H9 (cell line): Measurements from ENCODE around the gene LITAFD. TPM values are rescaled to one million over a fixed set of nuclear protein-coding genes. Genes with fewer than 3 reads are reported as not detected.
A peak's percentile ranks its signal among the peaks of the same experiment; 100 is the strongest.

Experiments used
- DNase-seq: peaks from one replicate; pipeline ENCODE4 v3.0.0-alpha.2; 2017
- H2AFZ ChIP-seq: one replicate; pipeline ENCODE4 v1.6.1; 2013; ENCODE audit warnings: mild to moderate bottlenecking, low read length, control low read depth, moderate library complexity
- H2AK5ac ChIP-seq: 2 replicates; pipeline ENCODE4 v1.6.1; 2013; ENCODE audit warnings: low read length, control low read depth, mixed read lengths; ENCODE audit not compliant: insufficient read length
- H2BK120ac ChIP-seq: one replicate; pipeline ENCODE4 v1.6.1; 2013; ENCODE audit warnings: low read depth, mild to moderate bottlenecking, low read length, control low read depth, inconsistent platforms; ENCODE audit not compliant: poor library complexity, severe bottlenecking
- H2BK12ac ChIP-seq: 2 replicates; pipeline ENCODE4 v1.6.1; 2013; ENCODE audit warnings: low read length, control low read depth, mixed read lengths, low read depth; ENCODE audit not compliant: insufficient read length
- H2BK15ac ChIP-seq: 2 replicates; pipeline ENCODE4 v1.6.1; 2013; ENCODE audit warnings: low read depth, low read length, control low read depth
- H2BK20ac ChIP-seq: one replicate; pipeline ENCODE4 v1.6.1; 2013; ENCODE audit warnings: low read depth, mild to moderate bottlenecking, low read length, control low read depth, inconsistent platforms; ENCODE audit not compliant: poor library complexity, severe bottlenecking
- H2BK5ac ChIP-seq: 2 replicates; pipeline ENCODE4 v1.6.1; 2013; ENCODE audit warnings: low read length, control low read depth, mixed read lengths; ENCODE audit not compliant: insufficient read length
- H3K14ac ChIP-seq: 2 replicates; pipeline ENCODE4 v1.6.1; 2013; ENCODE audit warnings: low read length, control low read depth; ENCODE audit not compliant: insufficient read depth
- H3K18ac ChIP-seq: 2 replicates; pipeline ENCODE4 v1.6.1; 2013; ENCODE audit warnings: low read depth, mild to moderate bottlenecking, mixed read lengths, low read length, control low read depth; ENCODE audit not compliant: insufficient read length
- H3K23ac ChIP-seq: 2 replicates; pipeline ENCODE4 v1.6.1; 2013; ENCODE audit warnings: low read length, control low read depth, mixed read lengths, low read depth; ENCODE audit not compliant: insufficient read length
- H3K23me2 ChIP-seq: 2 replicates; pipeline ENCODE4 v1.6.1; 2013; ENCODE audit warnings: low read depth, mild to moderate bottlenecking, mixed read lengths, low read length, control low read depth; ENCODE audit not compliant: insufficient read length, poor library complexity, severe bottlenecking
- H3K27ac ChIP-seq: 2 replicates; pipeline ENCODE4 v1.5.1; 2013; ENCODE audit warnings: low read length, control low read depth, mixed read lengths, low read depth; ENCODE audit not compliant: insufficient read length
- H3K27me3 ChIP-seq: 2 replicates; pipeline ENCODE4 v1.6.1; 2013; ENCODE audit warnings: low read length, control low read depth, inconsistent platforms; ENCODE audit not compliant: insufficient read depth
- H3K4ac ChIP-seq: 2 replicates; pipeline ENCODE4 v1.6.1; 2013; ENCODE audit warnings: low read depth, mild to moderate bottlenecking, control low read depth, inconsistent platforms, low read length, moderate library complexity
- H3K4me1 ChIP-seq: 2 replicates; pipeline ENCODE4 v1.6.1; 2013; ENCODE audit warnings: low read length, control low read depth, inconsistent platforms; ENCODE audit not compliant: insufficient read depth
- H3K4me2 ChIP-seq: 2 replicates; pipeline ENCODE4 v1.6.1; 2013; ENCODE audit warnings: low read length, control low read depth, mixed read lengths; ENCODE audit not compliant: insufficient read length, insufficient read depth
- H3K56ac ChIP-seq: 2 replicates; pipeline ENCODE4 v1.6.1; 2013; ENCODE audit warnings: low read depth, mild to moderate bottlenecking, mixed read lengths, low read length, control low read depth; ENCODE audit not compliant: insufficient read length
- H3K79me1 ChIP-seq: 2 replicates; pipeline ENCODE4 v1.6.1; 2013; ENCODE audit warnings: low read depth, mild to moderate bottlenecking, moderate library complexity, low read length, control low read depth, inconsistent platforms; ENCODE audit not compliant: insufficient read depth, poor library complexity, severe bottlenecking
- H3K79me2 ChIP-seq: 2 replicates; pipeline ENCODE4 v1.6.1; 2013; ENCODE audit warnings: low read length, control low read depth, inconsistent platforms; ENCODE audit not compliant: insufficient read depth
- H3K9ac ChIP-seq: 2 replicates; pipeline ENCODE4 v1.6.1; 2013; ENCODE audit warnings: low read length, control low read depth, mixed read lengths; ENCODE audit not compliant: insufficient read length; ENCODE audit errors: extremely low read depth
- H3K9me3 ChIP-seq: one replicate; pipeline ENCODE4 v1.6.1; 2013; ENCODE audit warnings: low read depth, low read length, inconsistent platforms; ENCODE audit not compliant: control insufficient read depth
- H3T11ph ChIP-seq: one replicate; pipeline ENCODE4 v1.6.1; 2013; ENCODE audit warnings: mild to moderate bottlenecking, low read length, control low read depth, inconsistent platforms
- H4K20me1 ChIP-seq: one replicate; pipeline ENCODE4 v1.6.1; 2013; ENCODE audit not compliant: control insufficient read depth, insufficient read length, insufficient read depth
- H4K5ac ChIP-seq: 2 replicates; pipeline ENCODE4 v1.6.1; 2013; ENCODE audit warnings: low read depth, mild to moderate bottlenecking, mixed read lengths, low read length, control low read depth; ENCODE audit not compliant: insufficient read length
- H4K8ac ChIP-seq: replicated peaks from 2 replicates; pipeline ENCODE4 v1.6.1; 2013; ENCODE audit warnings: low read length, control low read depth, mixed read lengths, low read depth; ENCODE audit not compliant: insufficient read length
- H4K91ac ChIP-seq: 2 replicates; pipeline ENCODE4 v1.6.1; 2013; ENCODE audit warnings: low read depth, mild to moderate bottlenecking, moderate library complexity, mixed read lengths, low read length, control low read depth; ENCODE audit not compliant: insufficient read length
- H3K27ac Mint-ChIP-seq, 3 experiments: 2 replicates in 2 of 3; 3 replicates in 1 of 3; pipeline ENCODE4 v1.8.0; 2020 to 2021; ENCODE audit warnings: mixed read lengths in 3 of 3, mild to moderate bottlenecking in 1 of 3, moderate library complexity in 1 of 3
- H3K27me3 Mint-ChIP-seq: 2 replicates; pipeline ENCODE4 v1.8.0; 2021; ENCODE audit warnings: low read depth, mild to moderate bottlenecking, moderate library complexity, mixed read lengths
- H3K36me3 Mint-ChIP-seq, 3 experiments: 2 replicates in 2 of 3; 3 replicates in 1 of 3; pipeline ENCODE4 v1.8.0; 2020 to 2021; ENCODE audit warnings: low read depth in 3 of 3, mixed read lengths in 3 of 3; ENCODE audit not compliant: insufficient read depth in 1 of 3
- H3K4me1 Mint-ChIP-seq, 2 experiments: 2 replicates each; pipeline ENCODE4 v1.8.0; 2020; ENCODE audit warnings: mixed read lengths in 2 of 2
- H3K4me3 Mint-ChIP-seq, 2 experiments: 2 replicates in 1 of 2; 3 replicates in 1 of 2; pipeline ENCODE4 v1.8.0; 2020 to 2021; ENCODE audit warnings: mild to moderate bottlenecking in 2 of 2, mixed read lengths in 2 of 2, moderate library complexity in 1 of 2
- H3K9me3 Mint-ChIP-seq, 2 experiments: 2 replicates in 1 of 2; 3 replicates in 1 of 2; pipeline ENCODE4 v1.8.0; 2020; ENCODE audit warnings: mild to moderate bottlenecking in 2 of 2, mixed read lengths in 2 of 2, moderate library complexity in 1 of 2
- CTCF ChIP-seq: fragments of 200-600 bp; sonication (generic); conservative IDR thresholded peaks from 3 replicates; pipeline ENCODE4 v1.8.0; 2021; ENCODE audit warnings: antibody characterized with exemption, mild to moderate bottlenecking
- WGBS: extraction: QIAGEN DNeasy Blood & Tissue Kit; methylation state at CpG from one replicate; pipeline ENCODE4 v1.1.7; 2013; ENCODE audit warnings: missing lambda C conversion rate, low lambda C conversion rate, mixed read lengths; ENCODE audit not compliant: insufficient read length; ENCODE audit errors: extremely low coverage; 5-methylcytosine and 5-hydroxymethylcytosine counted together
- total RNA-seq: library from RNA; stranded (reverse); gene quantifications from 2 replicates; pipeline ENCODE4 v1.2.1, GENCODE V29; 2021

Gene LITAFD
- total RNA-seq, 1 experiment from 2014 or later = not detected

- no peak for TF ChIP-seq CTCF
- Histone ChIP-seq H2AK5ac (no peak overlapping the region), H4K20me1 (peaks cover 4% of the 10 kb centered on the region), H4K8ac (no peak overlapping the region), H3K23me2 (no peaks in the 10 kb centered on the region), H2BK20ac (no peak overlapping the region), H2BK15ac (no peak overlapping the region), H3T11ph (no peak overlapping the region), H3K56ac (no peak overlapping the region), H3K23ac (no peak overlapping the region), H3K4me2 (no peak overlapping the region), H2BK12ac (no peak overlapping the region), H3K9ac (no peak overlapping the region), H3K27ac (no peak overlapping the region), H2AFZ (no peak overlapping the region), H3K18ac (no peak overlapping the region), H3K27me3 (no peaks in the 10 kb centered on the region), H3K9me3 (no peaks in the 10 kb centered on the region), H3K79me1 (no peaks in the 10 kb centered on the region), H4K5ac (no peak overlapping the region), H2BK5ac (no peak overlapping the region), H4K91ac (no peak overlapping the region), H3K14ac (no peak overlapping the region), H3K4me1 (no peaks in the 10 kb centered on the region; the same call in 1 of the 2 replicates), H3K4ac (no peak overlapping the region), H3K79me2 (no peaks in the 10 kb centered on the region), H2BK120ac (no peak overlapping the region)
- Mint-ChIP-seq H3K27me3 (peaks cover 2% of the 10 kb centered on the region), H3K36me3 (peaks cover 26 to 50% (median 37%) of the 10 kb centered on the region in 3 experiments; a peak in 6 of 7 replicates), H3K4me3 (no peak overlapping the region), H3K9me3 (no peaks in the 10 kb centered on the region), H3K4me1 (peaks cover 22 to 24% of the 10 kb centered on the region in 2 experiments), H3K27ac (peak overlapping the region in 1 of 3 experiments; percentile 32; a peak in 1 of 7 replicates)
- WGBS = no CpG with 5 or more reads among the region's 16 CpGs
- DNase-seq = no peak
Observed at GRCh38 chr16:8887952-8888560, 5.9 kb downstream of the LITAFD start.
